ENCODE data around the gene TNNT2.
A peak's percentile ranks its signal among the peaks of the same experiment; 100 is the strongest.

Gene TNNT2

GRCh38 chr1:201376107-201376463 lies 1.4 kb downstream of the TNNT2 start:
- DNase-seq: no peak

GRCh38 chr1:201375169-201375568 lies 2.3 kb downstream of the TNNT2 start:
- DNase-seq: no peak

- DNase-seq: no peak
These were observed 3.1 kb downstream of the TNNT2 start for GRCh38 chr1:201374364-201374763.

GRCh38 chr1:201371792-201372191 lies 5.7 kb downstream of the TNNT2 start:
- no peak for DNase-seq

- DNase-seq: no peak
These were observed 6.2 kb downstream of the TNNT2 start for GRCh38 chr1:201371276-201371675.

GRCh38 chr1:201370500-201370899 lies 7.0 kb downstream of the TNNT2 start:
- DNase-seq: no peak

GRCh38 chr1:201369209-201369608 lies 8.3 kb downstream of the TNNT2 start:
- DNase-seq: no peak

GRCh38 chr1:201366696-201367095 lies 10.8 kb downstream of the TNNT2 start:
- DNase-seq: no peak

GRCh38 chr1:201365251-201365650 lies 12.2 kb downstream of the TNNT2 start:
- DNase-seq: no peak

- DNase-seq: no peak
These were observed 12.7 kb downstream of the TNNT2 start for GRCh38 chr1:201364808-201365105.

- DNase-seq: peak; percentile 35
These were observed 14.0 kb downstream of the TNNT2 start for GRCh38 chr1:201363467-201363866.

GRCh38 chr1:201362906-201363305 lies 14.6 kb downstream of the TNNT2 start:
- no peak for DNase-seq

- DNase-seq: peak; percentile 68
These were observed 15.6 kb downstream of the TNNT2 start for GRCh38 chr1:201361652-201362504.

GRCh38 chr1:201360901-201361651 lies 16.4 kb downstream of the TNNT2 start:
- DNase-seq: no peak

GRCh38 chr1:201360486-201360885 lies 17.0 kb downstream of the TNNT2 start:
- DNase-seq: no peak

- no peak for DNase-seq
These were observed 17.6 kb downstream of the TNNT2 start for GRCh38 chr1:201359873-201360210.

GRCh38 chr1:201359031-201359872 lies 18.2 kb downstream of the TNNT2 start:
- DNase-seq: no peak

- no peak for DNase-seq
These were observed 18.9 kb downstream of the TNNT2 start for GRCh38 chr1:201358596-201358995.

- no peak for DNase-seq
These were observed 19.7 kb downstream of the TNNT2 start for GRCh38 chr1:201357636-201358348.

- no peak for DNase-seq
These were observed 20.3 kb downstream of the TNNT2 start for GRCh38 chr1:201357211-201357610.

GRCh38 chr1:201356701-201357100 lies 20.8 kb downstream of the TNNT2 start:
- no peak for DNase-seq

GRCh38 chr1:201356236-201356635 lies 21.2 kb downstream of the TNNT2 start:
- no peak for DNase-seq

GRCh38 chr1:201355471-201355870 lies 22.0 kb downstream of the TNNT2 start:
- no peak for DNase-seq
